Measurements from ENCODE around the gene ATP1A3. TPM values are rescaled to one million over a fixed set of nuclear protein-coding genes. Genes with fewer than 3 reads are reported as not detected.

ATP1A3 gene
- total RNA-seq, 1 experiment from 2014 or later = 0.05 TPM

DNA sequence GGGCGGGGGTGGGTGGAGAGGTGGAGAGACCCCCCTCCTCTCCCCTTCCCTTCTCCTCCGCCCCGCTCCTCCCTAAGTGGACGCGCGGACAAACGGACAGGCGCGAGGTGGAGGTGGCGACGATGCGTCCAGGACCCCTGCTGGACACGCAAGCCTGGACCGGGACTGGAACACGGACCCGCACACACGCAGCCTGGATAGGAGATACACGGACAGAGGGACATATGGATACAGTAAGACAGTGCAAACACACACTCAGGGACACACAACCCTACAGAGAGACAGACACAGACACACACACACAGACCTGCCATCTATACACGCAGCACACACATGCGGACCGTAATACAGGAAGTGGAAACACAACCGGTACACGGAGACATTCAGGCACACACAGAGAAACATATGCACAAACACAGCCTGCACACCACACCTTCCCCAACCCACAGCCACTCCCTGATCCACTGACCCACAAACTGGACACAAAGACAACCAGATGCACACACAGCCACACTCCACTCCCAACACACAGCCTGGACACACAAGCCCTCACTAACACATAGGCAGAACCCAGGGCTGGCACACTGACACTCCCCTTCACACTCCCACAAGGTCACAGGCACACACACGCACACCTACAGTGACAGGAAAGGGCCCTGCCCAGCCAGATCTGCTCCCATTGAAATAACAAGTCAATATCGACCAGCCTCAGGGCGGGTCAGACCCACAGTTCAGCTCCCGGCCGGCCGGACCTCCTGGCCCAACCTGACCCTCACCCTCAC is 65.1 kb downstream of the ATP1A3 start:
- DNase-seq (ENCODE audit: low read depth) = no peak

DNA sequence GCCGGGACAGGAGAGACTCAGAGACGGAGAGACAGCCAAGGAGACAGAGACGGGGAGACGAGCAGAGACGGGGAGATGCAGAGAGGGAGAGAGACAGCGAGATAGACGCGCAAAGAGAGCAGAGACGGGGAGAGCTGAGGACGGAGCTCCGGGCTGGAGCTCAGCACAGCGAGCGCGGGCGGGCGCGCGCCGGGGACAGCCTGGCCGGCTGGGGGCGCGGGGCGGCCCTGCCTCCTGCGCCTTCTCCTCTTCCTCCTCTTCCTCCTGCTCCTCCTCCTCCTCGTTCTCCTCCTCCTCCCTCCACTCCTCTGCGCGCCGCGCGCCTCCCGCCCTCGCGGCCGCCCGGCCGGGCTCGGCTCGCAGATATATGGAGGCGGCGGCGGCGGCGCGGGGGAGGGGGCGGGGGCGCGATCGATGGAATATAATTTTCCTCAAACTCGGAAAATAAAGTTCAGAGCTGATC is 65.8 kb downstream of the ATP1A3 start, which contains the start of gene ERFL:
Gene ERFL, minus strand, starts transcription at position 229 of the 463 bp plus-strand sequence. CDS start 15,530 bp downstream, outside the sequence.
- DNase-seq (ENCODE audit: low read depth) = no peak

DNA sequence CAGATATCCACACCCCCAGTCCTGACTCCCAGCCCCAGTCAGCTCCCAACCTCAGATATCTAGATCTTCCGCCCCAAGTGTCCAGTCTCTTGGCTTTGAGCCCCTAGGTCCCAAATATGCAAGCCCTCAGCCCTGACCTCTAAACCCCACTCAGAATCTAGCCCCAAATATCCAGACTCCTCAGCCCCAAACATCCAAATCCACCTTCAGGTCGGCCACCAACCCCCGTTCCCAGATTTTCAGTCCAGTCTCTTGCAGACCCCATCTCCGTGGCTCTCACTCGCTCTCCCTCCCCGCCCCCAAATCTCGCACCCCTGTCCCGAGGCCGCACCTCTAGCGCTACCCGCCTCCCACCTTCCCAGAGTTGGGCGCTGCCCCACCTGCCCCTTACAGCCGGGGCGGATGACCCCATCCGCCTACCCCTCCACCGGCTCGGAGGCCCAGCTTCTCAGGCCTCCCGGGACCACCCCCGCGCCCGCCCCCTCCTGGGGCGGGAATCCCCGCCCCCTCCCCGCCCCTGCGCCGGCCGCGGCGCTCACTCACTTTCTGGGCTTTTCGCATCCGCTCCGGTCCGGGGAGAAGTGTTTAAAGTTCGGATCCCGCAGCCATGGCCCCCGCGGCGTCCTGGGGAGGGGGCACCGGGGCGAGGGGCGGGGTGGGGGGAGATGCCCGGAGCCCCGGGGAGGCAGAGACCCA is 66.4 kb downstream of the ATP1A3 start:
- DNase-seq (ENCODE audit: low read depth) = no peak

DNA sequence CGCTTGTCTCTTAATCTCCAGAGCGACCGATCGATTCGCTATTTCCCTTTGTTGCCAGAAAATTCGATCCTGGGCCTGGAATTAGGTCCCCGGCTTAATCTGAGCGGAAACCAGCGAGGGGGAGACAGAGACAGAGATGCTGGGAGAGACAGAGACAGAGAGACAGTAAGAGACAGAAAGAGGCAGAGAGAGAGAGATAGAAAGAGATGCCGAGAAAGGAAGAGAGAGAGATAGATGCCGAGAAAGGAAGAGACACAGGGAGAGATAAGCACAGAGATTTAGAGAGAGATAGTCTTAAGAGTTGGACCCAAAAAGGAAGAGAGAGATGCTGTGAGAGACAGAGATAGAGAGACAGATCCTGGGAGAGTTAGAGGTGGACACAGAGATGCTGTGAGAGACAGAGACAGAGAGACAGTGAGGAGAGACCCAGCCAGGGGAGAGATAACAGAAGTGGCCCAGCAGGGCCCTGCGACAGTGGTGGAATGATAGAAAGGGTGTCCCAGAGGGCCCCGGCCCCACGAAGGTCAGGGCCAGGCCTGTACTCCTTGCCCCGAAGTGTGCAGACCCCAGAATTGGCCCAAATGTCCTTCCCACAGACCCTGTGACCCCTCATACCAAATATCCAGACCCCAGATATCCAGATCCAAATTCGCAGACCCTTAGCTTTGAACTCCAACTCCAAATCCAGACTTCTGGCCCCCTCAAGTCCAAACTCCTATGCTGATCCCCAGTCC is 67.1 kb downstream of the ATP1A3 start:
- DNase-seq (ENCODE audit: low read depth) = no peak

DNA sequence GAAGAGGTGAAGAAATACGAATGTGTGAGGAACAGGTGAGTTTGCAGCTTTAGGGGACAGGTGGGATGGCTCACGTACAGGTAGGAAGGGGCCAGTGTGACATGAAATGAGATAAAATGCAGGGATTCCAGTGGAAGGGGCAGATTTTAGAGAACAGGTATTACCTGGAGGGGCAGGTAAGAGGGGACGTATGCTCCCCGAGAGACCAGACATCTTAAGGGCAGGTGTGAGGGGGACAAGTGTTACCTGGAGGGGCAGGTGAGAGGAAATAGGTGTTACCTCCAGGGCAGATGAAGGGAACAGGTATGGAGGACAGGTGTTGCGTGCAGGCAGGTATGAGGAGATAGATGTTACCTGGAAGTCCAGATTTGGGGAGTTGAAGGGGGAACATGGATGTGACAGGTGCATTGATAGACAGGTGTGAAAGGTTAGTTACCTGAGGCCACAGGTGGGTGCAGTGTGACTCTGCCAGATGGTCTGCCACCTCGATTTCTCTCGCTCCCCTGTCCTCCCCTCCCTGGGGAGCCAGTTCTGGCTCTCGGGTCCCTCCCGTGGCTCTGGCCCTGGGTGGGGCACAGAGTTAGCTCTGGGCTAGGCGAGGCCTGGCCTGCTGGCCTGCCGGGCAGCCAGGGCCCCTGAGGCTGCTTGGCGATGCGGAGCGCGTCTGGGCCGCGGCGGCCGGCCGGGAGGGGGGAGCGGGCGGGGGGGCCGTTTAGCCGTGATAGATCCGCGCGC is 67.8 kb downstream of the ATP1A3 start:
- no peak for DNase-seq (ENCODE audit: low read depth)

DNA sequence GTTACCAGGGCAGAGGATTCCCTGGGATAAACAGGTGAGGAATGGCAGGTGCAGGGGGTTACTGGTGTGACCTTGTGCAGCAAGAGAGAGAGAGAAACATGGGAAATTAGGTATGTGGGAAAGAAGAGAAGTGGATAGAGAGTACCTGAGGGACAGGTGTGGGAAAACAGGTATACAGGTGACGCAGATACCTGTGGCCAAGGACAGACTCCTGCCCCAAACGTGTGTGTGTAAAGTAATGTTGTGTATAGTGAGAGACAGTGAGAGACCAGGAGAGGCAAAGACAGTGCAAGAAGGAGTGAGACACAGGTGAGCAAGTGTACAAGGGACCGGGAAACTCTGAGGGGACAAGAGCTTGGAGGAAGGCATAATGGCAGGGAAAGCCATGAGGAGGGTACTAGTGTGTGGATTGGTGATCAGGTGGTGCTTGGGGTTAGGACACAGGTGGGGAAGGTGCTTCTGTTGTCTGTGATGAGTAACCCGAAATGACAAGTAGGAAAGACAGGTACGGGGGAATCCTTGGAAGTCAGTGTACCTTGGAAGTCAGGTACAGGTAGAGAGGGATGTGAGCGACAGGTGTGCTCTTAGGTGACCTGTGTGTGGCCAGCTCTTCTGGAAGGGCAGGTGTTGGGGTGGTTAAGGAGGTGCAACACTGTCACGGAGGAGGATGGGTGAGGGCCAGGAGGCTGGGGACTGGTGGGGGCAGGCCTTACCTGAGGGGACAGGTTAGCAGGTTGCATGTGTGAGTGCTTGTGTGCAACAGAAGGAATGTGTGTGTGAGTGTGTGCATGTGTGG is 68.6 kb downstream of the ATP1A3 start:
- DNase-seq (ENCODE audit: low read depth) = no peak

DNA sequence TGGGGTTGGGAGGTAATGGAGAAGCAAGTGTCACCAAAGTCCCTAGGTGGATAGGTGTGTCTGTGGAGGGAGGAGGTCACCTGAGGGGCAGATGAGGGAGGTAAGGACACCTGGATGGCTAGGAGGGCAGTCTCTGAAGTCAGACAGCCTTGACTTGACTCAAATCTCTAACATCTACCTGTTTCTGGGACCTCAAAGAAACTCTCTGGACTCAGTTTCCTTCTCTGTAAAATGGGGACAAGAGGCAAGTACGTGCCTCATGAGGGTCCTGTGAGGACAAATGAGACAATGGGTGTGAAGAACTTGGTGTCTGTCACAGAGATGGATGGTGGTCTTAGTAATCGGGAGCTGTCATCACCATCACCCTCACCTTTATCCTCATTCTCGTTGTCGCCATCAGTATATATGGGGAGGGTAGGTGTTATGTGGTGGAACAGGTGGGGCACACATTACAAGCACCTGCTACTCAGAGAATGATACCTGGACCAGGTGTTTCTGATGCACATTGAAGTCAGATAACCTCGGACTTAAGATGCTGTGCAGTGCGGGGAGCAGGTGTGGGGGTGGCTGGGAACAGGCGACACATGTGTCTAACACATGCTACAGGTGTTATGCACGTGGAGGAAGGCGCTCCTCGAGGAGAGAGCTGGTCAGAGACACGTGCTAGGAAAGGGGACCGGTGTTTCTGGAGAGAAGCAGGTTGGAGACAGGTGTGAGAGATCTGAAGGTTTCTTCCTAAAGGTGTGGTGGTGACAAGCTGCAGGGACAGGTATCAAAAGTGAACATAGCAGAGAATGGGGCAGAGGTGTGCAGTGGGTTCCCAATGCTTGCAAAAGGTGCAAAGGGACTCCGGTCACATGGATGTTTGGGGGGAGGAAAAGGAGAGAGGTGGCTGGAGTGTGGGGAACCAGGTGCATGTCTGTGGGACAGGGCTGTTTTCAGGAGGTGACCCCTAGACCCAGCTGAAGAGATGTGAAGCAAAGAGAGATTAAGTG is 69.6 kb downstream of the ATP1A3 start:
- no peak for DNase-seq (ENCODE audit: low read depth)

DNA sequence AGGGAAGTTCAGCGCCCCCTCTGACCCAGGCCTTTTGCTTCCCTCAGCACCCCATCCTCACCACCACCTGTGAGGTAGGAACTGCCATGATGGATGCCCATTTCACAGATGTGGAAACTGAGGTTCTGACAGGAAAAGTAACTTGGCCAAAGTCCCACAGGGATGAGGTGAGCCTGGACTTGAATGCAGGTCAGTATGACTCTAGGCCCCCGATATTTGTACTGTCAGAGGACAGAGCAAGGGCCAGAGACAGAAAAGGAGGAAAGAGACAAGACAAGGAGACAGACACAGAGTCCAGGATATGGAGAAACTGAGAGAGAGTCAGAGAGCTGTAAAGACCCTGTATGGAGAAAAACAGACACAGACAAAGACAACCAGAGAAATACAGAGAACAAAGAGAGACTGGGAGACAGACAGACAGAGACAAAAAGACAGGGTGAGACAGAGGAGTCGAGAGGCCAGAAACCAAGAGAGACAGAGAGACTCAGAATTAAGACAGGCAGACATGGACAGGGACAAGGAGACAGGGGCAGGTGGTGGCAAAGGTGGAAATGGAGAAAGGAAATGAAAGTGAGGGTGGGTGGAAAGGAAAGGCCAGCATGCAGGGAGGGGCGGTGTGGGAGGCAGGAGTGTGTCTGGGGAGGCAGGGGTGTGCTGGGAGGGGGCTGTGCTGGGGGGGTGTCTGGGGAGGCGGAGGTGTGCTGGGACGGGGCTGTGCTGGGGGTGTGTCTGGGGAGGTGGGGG is 70.8 kb downstream of the ATP1A3 start:
- DNase-seq (ENCODE audit: low read depth) = no peak

DNA sequence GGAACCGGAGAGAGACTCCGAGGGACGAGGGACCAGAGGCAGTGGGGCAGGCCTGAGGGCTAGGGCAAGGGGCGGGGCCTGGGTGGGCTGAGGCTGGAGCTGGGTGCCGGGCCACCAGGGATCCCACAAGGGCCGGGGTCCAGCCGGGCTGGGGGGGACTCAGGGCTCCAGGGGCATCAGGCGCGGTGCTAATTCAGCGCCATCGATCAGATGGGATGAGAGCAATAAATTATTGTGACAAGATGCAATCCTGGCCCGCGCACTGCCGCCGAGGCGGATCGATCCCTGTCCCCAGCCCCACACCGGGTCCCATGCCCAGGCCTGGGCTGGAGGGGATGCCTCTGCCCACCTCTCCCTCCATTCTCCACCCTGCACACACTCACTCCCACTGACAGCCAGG is 71.4 kb downstream of the ATP1A3 start:
- DNase-seq (ENCODE audit: low read depth) = no peak

DNA sequence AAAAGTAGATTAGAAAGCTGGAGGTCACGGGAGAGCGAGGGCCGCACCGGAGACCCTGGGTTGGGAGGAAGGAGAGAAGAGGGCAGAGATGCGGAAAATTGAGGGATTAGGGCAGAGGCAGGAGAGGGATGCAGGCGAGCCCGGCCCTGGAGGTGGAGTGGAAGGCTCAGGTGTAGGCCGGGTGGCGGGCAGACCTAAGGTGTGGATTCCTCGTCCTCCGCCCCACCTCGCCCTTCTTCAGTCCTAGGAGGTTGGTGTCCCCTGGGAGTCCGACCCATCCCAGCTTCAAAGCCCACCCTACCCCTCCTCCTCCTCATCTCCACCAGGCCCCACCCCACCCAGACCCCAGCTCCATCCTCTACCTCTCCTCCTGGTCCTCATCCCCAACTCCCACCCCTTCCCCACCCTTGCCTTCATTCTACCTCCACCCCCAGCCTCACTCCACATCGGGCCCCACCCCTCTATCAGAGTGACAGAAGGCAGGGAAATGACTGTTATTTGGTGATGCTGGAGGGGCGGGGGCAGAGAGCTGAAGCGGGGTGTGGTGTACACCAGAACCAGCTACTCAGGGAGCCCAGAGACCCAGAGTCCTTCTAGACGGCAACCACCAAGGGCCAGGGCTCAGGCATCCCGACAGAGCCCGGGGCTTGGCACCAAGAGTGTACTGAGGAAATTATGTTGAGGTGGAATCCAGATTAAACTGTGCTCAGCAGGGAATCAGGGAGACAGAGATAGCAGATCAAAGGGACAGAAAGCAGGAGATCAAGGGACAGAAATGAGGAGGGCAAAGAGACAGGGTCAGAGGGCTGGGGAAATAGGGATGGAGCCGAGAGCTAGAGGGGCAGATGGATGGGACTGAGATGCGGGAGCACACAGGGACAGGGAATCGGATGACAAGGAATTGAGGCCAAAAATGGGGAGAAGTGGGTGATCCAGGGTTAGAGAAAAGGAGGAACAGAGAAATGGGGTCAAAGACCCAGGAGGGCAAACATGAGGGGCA is 72.2 kb downstream of the ATP1A3 start:
- DNase-seq (ENCODE audit: low read depth) = no peak

DNA sequence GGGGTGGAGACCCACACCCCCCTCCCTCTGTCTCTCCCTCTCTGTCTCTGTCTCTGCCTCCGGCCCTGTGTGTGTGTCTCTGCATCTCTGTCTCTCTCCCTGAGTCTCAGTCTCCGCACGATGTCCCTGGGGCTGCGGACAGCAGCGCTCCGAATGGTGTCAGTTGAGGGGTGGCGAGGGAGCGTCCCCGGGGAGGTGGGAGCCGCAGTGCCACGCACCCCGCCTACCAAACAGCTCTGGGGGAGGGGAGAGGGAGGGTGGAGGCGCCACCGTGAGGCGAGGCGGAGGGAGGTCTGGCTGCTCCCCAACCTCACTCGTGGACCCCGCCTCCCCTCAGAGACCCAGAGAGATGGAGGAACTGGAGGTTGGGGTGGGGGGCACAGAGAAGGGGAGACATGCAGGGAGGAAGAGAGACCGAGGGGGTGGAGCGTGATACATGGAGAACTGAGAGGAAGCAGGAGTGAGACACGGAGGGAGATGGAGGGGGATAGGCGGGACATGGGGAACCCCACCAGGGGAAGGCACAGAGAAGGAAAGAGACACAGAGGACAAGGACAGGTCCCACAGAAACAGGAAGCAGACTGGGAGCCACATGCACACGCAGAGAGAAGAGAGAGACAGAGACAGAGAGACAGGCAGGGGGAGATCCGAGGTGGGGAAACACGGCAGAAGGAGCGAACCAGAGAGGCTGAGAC is 73.0 kb downstream of the ATP1A3 start:
- no peak for DNase-seq (ENCODE audit: low read depth)

DNA sequence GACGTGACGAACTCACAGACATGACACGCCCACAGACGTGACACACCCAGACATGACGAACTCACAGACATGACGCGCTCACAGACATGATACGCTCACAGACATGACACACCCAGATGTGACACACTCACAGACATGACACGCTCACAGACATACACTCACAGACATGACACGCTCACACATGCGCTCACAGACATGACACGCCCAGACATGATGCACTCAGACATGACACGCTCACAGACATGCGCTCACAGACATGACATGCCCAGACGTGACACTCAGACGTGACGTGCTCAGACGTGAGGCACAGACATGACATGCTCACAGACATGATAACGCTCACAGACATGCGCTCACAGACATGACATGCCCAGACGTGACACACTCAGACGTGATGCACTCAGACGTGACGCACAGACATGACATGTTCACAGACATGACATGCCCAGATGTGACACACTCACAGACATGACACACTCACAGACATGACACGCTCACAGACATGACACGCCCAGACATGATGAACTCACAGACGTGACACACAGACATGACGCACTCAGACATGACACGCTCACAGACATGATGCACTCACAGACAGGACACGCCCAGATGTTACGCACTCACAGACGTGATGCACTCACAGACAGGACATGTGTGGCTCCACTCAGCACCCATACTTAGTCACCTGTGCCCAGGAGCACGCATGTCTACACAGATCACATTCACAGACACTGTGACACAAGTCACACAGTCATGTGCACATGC is 73.9 kb downstream of the ATP1A3 start:
- DNase-seq (ENCODE audit: low read depth) = no peak

DNA sequence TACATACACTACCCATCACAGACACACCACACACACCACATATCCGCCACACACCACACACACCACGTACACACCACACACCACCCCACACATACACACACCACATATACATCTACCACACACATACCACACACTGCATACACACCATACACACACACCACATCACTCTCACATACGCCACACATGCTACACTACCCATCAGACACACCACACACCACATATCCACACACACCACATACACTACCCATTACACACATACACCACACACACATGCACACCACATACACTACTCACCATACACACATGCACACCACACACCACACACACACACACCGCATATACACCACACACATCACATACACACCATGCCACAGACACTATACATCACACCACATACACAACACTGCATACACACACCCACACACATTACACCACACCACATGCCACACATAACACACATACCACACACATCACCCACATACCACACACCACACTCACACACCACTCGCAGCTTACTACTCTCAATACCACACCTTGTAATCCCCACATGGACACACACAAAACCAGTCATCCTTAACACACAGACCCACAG is 75.3 kb downstream of the ATP1A3 start:
- no peak for DNase-seq (ENCODE audit: low read depth)

DNA sequence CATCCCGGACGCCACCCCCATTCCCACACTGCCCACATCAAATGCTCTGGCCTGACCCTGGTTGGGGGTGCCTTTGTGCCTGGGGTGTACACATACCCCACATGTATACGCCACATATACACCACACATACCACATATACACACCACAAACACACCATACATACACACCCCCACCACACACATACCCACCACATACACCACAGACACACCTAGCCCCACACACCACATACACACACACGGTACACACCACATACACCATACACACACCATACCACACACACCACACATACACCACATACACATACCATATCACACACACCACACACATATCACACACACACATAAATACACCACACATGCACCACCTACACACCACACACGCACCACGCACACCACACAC is 75.9 kb downstream of the ATP1A3 start:
- no peak for DNase-seq (ENCODE audit: low read depth)

DNA sequence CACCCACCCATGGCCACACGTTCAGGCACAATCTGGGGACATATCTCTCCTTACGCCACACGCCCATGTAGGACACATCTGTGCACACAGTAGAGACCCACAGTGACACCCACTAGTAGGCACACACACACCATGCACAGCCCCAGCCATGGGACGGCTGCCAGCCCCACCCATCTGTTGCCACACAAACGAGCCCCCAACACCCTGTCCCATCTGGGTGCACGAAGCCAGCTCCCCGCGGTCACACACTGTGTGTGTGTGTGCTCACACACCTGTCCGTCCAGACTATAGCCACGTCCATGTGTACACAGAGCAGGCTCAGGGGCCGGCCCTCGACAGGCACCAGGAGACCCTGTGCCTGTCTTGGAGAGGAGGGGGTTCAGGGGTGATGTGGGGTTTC is 76.4 kb downstream of the ATP1A3 start:
- DNase-seq (ENCODE audit: low read depth) = no peak
